Ectodermal cell (in vitro differentiated cells): ENCODE measurements around the gene RAD51B.

Experiments
- H3K27ac ChIP-seq: 2 replicates; pipeline ENCODE4 v1.7.0; 2013; ENCODE audit warnings: mild to moderate bottlenecking, low read depth, low read length; ENCODE audit not compliant: insufficient read depth, poor library complexity, severe bottlenecking
- H3K27me3 ChIP-seq: 2 replicates; pipeline ENCODE4 v1.7.0; 2013; ENCODE audit warnings: mild to moderate bottlenecking, low read length; ENCODE audit not compliant: insufficient read depth, control insufficient read depth, poor library complexity, severe bottlenecking
- H3K36me3 ChIP-seq: one replicate; pipeline ENCODE4 v1.7.0; 2013; ENCODE audit warnings: low read length; ENCODE audit not compliant: control insufficient read depth, insufficient read depth
- H3K4me1 ChIP-seq: one replicate; pipeline ENCODE4 v1.7.0; 2013; ENCODE audit warnings: low read length; ENCODE audit not compliant: control insufficient read depth, insufficient read depth
- H3K4me3 ChIP-seq: 2 replicates; pipeline ENCODE4 v1.7.0; 2013; ENCODE audit warnings: low read depth, low read length, control low read depth; ENCODE audit not compliant: insufficient read depth
- H3K9me3 ChIP-seq: 2 replicates; pipeline ENCODE4 v1.7.0; 2013; ENCODE audit warnings: mild to moderate bottlenecking, low read length, moderate library complexity; ENCODE audit not compliant: control insufficient read depth
- WGBS, 2 experiments: methylation state at CpG; one replicate each; pipeline ENCODE4 v1.1.7; 2013; ENCODE audit warnings: missing lambda C conversion rate in 2 of 2; 5-methylcytosine and 5-hydroxymethylcytosine counted together

RAD51B gene

DNA sequence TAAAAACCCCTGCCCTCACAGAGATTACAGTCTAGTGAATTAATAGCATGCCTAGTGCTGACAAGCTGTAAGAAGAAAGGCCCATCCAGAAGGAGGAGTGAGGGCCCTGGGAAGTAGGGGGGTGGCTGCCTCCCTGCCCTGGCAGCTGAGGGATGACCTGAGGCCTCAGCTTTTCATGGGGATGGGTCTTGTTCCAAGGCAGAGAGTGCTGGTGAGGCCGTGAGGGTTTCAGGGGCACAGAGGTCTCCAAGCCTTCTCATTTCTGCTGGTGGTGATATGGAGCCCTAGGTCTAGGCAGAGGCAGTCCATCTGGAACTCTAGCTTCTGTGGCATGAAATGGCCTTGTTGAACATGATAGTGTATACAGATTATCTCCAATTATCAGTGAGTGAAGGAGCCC lies 858.9 kb downstream of the RAD51B start:
- no peak overlapping the region for H3K27ac ChIP-seq
- no peaks in the 10 kb centered on the region for H3K9me3 ChIP-seq
- H3K4me1 ChIP-seq = peaks cover 23% of the 10 kb centered on the region
- 96 to 97% methylated on average over 1 of the region's 1 CpG for WGBS, 2 experiments
- H3K27me3 ChIP-seq = no peaks in the 10 kb centered on the region
- H3K36me3 ChIP-seq = no peaks in the 10 kb centered on the region
- no peak overlapping the region for H3K4me3 ChIP-seq

DNA sequence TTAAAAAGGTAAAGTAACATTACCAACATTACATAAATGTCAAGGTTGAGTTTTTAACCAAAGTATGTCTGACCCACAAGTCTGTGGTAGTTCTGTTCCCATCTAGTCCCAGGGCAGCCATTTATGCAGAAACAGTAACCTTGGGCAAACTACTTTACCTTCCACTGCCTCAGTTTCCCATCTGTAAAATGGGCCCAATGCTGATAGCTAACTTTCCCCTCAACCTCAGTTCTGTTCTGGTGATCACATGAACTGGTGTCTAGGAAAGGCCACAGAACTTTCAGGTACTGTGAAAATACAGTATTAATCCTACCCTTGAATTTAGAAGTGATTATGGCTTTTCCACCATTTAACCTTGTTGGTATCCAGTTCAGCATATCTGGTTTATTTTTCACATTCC lies 859.7 kb downstream of the RAD51B start:
- no peaks in the 10 kb centered on the region for H3K27me3 ChIP-seq
- peaks cover 26% of the 10 kb centered on the region for H3K4me1 ChIP-seq
- no peak overlapping the region for H3K27ac ChIP-seq
- H3K36me3 ChIP-seq = no peaks in the 10 kb centered on the region
- no peaks in the 10 kb centered on the region for H3K9me3 ChIP-seq
- H3K4me3 ChIP-seq = no peak overlapping the region

DNA sequence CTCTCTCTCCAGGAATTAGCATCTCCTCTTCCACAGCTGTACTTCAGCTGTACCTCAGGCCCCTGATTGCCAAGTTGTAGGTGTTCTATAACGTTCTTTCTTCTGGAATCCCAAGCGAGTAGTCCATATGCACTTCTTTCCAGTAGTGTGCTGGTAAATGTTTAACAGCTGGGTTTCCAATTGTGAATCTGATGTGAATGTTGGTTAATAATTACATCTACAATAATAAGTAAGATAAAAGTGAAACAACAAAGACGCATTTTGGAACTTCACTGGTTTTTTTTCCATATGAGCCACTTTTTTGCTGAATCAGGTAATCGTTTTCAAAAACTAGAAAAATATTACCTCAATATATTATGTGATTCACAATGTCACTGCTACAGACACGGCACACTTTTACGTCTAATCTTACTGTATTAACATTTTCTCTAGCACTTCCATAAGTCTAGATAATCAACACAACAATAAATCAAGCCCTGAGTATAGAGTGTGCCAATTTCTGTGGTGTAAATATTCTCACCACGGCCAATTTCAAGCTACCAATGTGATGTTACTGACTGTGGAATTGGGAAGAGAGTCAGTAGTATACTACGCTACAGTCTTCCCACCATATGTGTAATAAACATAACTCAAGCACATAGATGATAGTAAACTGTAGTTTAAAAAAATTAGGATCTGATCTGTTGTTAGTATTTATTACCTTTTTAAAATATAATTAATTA lies 860.3 kb downstream of the RAD51B start:
- no peaks in the 10 kb centered on the region for H3K36me3 ChIP-seq

DNA sequence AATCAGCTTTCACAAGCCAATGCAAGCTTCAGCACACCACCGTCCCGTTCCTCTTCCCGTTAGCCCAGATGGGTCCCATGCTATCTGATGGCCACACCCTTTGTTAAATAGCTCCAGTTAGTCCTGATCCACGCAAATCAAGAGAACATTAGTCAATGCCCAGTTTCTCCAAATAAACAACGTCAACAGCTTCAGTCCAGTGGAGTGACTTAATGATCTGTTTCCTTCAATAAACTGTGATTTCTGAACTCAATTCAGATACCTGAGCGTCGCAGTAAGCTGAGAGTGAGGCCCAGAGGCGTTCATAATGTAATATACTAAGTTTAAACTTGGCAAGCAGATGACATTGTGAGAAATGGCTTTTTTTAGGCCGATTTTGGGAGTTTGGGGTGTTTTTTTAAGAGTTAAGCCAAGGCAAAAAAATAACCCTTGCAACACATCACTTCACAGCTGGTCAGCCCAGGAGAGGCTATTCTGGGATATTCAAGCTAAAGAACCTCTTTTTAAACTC lies 861.0 kb downstream of the RAD51B start:
- Histone ChIP-seq H3K4me1 (peaks cover 32% of the 10 kb centered on the region), H3K27ac (no peak overlapping the region), H3K27me3 (no peaks in the 10 kb centered on the region), H3K9me3 (no peaks in the 10 kb centered on the region), H3K4me3 (no peak overlapping the region), H3K36me3 (no peaks in the 10 kb centered on the region)
- WGBS, 2 experiments = 96 to 97% methylated on average over 9 of the region's 9 CpGs

More for the DNA sequence above, 860.3 kb downstream of the RAD51B start:
- H3K9me3 ChIP-seq = no peaks in the 10 kb centered on the region
- H3K27ac ChIP-seq = no peak overlapping the region
- 94 to 95% methylated on average over 6 to 7 of the region's 8 CpGs for WGBS, 2 experiments
- no peak overlapping the region for H3K4me3 ChIP-seq
- H3K27me3 ChIP-seq = no peaks in the 10 kb centered on the region
- H3K4me1 ChIP-seq = peaks cover 32% of the 10 kb centered on the region

DNA sequence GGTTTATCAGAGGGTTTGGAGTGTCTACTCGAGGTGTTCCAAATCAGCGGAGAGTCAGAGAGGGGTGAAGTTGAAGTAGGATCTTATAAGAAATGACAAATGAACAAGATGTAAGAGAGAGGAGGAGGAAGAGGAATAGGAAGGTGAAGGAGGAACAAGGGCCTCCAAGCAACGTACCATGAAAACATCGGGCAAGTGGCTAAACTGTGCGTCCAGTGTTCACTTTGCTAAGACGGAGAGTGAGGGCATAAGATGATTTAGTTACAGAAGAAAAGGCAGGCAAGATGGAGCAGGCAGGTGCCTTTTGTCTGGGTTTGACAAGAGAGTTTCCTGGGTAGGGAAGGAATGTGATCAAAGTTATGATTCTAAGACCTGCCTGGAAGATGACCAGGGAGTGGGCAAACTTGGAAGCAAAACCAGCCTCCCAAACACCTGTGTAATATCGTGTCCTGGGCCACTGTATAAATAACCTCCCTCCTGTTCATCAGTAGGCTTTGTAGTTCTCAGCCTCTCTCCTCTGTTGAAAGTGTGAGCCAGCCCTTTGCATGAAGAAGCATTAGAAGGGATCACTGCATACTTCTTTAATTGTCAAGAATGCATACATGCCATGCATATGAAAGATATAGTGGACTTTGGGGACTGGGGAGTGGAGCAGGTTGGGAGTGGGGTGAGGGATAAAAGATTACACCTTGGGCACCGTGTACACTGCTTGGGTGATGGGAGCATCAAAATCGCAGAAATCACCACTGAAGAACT lies 861.9 kb downstream of the RAD51B start:
- 92% methylated on average over 9 of the region's 9 CpGs for WGBS, 2 experiments
- H3K27me3 ChIP-seq = no peaks in the 10 kb centered on the region
- no peaks in the 10 kb centered on the region for H3K9me3 ChIP-seq
- no peaks in the 10 kb centered on the region for H3K36me3 ChIP-seq
- no peak overlapping the region for H3K4me3 ChIP-seq
- peaks cover 32% of the 10 kb centered on the region for H3K4me1 ChIP-seq
- H3K27ac ChIP-seq = no peak overlapping the region

- no peak overlapping the region for H3K4me3 ChIP-seq
- no peaks in the 10 kb centered on the region for H3K9me3 ChIP-seq
- WGBS, 2 experiments = 65 to 69% methylated on average over 13 to 15 of the region's 15 CpGs
- H3K36me3 ChIP-seq = no peaks in the 10 kb centered on the region
- H3K27ac ChIP-seq = no peak overlapping the region
- peaks cover 26% of the 10 kb centered on the region for H3K4me1 ChIP-seq
- no peaks in the 10 kb centered on the region for H3K27me3 ChIP-seq
Measured at GRCh38 chr14:68682166-68683103, 862.9 kb downstream of the RAD51B start.

DNA sequence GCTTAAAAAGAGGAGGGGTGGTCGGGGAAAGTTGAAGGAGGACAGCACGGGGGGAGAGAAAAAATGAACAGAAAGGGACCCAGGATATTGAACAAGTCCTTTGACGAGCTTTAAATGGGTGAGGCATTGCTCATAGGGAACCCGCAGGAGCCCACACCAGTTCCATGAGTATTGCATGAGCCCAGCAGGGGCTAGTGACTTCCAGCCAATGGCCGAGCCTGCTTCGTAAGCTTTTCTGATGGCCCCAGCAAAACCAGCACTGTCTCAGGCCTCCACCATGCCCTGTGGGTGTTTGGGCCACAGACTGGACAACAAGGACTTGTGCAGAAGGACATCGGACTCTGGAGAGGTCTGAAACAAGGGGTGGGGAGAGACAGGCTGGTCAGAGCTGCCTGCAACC lies 863.7 kb downstream of the RAD51B start:
- WGBS, 2 experiments = 87 to 88% methylated on average over 7 of the region's 7 CpGs
- H3K36me3 ChIP-seq = no peaks in the 10 kb centered on the region
- H3K27ac ChIP-seq = no peak overlapping the region
- H3K27me3 ChIP-seq = no peaks in the 10 kb centered on the region
- no peak overlapping the region for H3K4me3 ChIP-seq
- no peaks in the 10 kb centered on the region for H3K9me3 ChIP-seq
- H3K4me1 ChIP-seq = peaks cover 26% of the 10 kb centered on the region

- Histone ChIP-seq H3K27ac (no peak overlapping the region), H3K36me3 (no peaks in the 10 kb centered on the region), H3K9me3 (no peaks in the 10 kb centered on the region), H3K4me1 (peaks cover 40% of the 10 kb centered on the region), H3K4me3 (no peak overlapping the region), H3K27me3 (no peaks in the 10 kb centered on the region)
- WGBS, 2 experiments = 89 to 95% methylated on average over 4 of the region's 5 CpGs
Measured at GRCh38 chr14:68684466-68685418, 865.2 kb downstream of the RAD51B start.

GRCh38 chr14:68685419-68686204 lies 866.0 kb downstream of the RAD51B start:
- no peak overlapping the region for H3K4me3 ChIP-seq
- no peaks in the 10 kb centered on the region for H3K27me3 ChIP-seq
- H3K4me1 ChIP-seq = peaks cover 49% of the 10 kb centered on the region
- no peaks in the 10 kb centered on the region for H3K36me3 ChIP-seq
- H3K9me3 ChIP-seq = no peaks in the 10 kb centered on the region
- no peak overlapping the region for H3K27ac ChIP-seq
- WGBS, 2 experiments = 91% methylated on average over 12 of the region's 12 CpGs
